NCI-H187 (cell line): Measurements from ENCODE around the gene AANAT.

Experiments used
- DNase-seq, 2 experiments: peaks; one replicate each; lab custom pipeline; 2025; lab: John Stamatoyannopoulos, UW

AANAT gene

DNA sequence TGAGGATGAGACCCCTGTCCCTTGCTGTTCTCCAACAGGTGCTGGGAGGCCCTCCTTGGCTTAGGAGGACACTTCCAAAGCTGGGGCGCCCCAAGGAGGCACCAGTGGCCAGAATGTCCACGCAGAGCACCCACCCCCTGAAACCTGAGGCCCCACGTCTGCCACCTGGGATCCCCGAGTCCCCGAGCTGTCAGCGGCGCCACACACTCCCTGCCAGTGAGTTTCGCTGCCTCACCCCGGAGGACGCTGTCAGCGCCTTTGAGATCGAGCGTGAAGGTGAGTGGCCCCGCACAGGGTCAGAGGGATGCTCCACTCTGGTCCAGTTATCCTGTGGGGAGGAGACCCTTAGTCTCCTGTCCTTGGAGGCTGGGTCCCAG, 1.2 kb downstream of the AANAT start:
- no peak for DNase-seq

GRCh38 chr17:76469076-76469990, 1.9 kb downstream of the AANAT start:
- no peak for DNase-seq

DNA sequence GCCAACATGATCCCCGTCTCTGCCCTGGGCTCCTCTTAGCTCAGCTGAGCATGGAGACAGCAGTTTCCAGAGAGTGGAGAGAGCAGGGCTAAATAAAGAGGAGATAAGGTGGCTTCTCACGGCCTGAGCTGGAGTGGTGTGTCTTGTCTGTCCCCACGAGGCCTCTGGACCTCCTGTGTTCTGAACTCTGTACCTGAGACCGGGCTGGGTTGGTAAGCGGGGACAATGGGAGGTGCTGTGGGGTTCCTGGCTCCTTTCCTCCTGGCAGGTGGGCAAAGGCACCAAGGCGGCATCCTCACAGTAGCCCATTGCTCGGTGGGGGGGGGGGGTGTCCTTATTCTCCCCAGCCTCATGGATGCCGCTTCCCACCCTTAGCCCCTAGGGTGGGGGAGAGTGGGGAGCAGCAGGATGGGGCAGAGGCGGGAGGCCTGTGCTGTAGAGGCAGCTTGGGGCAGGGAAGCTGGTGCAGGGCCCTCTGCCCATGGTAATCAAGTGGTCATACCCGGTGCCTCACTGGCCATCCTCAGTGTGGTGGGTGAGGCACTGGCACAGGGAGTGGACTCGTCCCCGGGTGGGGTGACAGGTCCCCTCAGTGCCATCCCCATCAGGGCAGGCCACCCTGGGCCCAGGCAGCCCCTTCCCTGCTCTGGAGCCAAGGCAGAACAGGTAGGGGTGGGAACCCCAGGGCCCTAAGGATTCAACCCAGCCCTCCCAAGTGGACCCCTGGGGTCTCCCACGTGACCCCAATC, 2.8 kb downstream of the AANAT start:
- no peak for DNase-seq

GRCh38 chr17:76471498-76472257, 4.3 kb downstream of the AANAT start:
- DNase-seq, result no peak

- no peak for DNase-seq
Measured at GRCh38 chr17:76472258-76472645, 4.8 kb downstream of the AANAT start.

- DNase-seq, result no peak
Measured at GRCh38 chr17:76472726-76473125, 5.3 kb downstream of the AANAT start.

- no peak for DNase-seq
Measured at GRCh38 chr17:76473541-76473985, 6.2 kb downstream of the AANAT start.

DNA sequence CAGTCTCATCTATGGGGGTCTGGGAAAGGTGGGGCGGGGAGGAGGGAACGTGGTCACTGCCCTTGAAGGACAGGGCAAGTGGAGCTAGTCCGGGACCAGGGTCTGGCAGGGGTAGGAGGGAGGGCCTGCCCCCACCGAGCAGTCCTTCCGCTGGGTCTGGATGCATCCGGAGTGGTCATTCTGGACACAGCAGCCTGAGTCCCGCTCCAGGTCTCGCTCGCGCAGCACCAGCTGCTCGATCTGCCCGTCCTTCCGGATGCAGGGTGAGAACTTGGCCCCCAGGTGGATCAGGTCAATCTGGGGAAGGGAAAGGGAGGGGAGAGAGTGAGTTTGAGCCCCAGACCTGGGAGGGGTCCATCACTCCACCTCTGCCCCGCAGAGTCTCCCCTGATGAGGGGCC, 6.8 kb downstream of the AANAT start:
- no peak for DNase-seq

DNA sequence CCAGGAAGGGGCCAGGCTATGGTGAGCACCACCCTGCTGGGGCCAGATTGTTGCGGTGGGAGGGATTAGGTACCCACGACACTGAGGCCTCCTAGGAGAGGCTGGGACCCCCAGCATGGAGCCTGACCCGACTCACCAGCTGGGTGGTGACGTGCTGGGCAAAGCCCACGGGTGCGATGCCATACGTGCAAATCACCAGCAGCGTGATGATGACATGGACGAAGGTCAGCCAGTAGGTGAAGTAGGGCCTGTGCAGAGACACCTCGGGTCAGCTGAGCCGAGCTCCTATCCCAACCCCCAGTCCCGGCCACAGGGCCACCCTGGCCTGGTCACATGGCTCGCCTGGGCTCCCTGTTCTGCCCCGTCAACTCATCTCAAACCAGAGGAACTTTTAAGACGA, 7.5 kb downstream of the AANAT start:
- no peak for DNase-seq

GRCh38 chr17:76475302-76475701, 7.9 kb downstream of the AANAT start:
- no peak for DNase-seq

GRCh38 chr17:76476736-76477135, 9.3 kb downstream of the AANAT start:
- DNase-seq, result no peak

- no peak for DNase-seq
Measured at GRCh38 chr17:76477576-76477975, 10.2 kb downstream of the AANAT start.

DNA sequence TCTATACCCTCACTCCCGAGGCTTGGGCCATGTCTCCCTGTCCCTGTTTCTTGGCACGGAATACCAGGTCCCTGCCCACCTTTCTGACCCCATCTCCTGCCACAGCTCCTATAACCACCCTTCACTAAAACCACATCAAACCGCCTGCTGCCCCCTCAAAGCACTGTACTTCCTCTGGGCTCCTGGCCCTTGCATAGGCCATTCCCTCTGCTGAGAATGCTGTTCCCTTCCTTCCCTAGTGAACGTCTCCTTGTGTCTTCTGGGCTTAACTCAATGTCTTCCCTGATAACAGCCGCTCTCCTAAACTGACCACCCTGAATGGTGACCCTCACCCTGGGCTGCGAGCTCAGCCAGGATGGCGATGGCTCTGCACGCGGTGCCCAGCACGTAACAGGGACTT, 10.7 kb downstream of the AANAT start:
- DNase-seq, result no peak

DNA sequence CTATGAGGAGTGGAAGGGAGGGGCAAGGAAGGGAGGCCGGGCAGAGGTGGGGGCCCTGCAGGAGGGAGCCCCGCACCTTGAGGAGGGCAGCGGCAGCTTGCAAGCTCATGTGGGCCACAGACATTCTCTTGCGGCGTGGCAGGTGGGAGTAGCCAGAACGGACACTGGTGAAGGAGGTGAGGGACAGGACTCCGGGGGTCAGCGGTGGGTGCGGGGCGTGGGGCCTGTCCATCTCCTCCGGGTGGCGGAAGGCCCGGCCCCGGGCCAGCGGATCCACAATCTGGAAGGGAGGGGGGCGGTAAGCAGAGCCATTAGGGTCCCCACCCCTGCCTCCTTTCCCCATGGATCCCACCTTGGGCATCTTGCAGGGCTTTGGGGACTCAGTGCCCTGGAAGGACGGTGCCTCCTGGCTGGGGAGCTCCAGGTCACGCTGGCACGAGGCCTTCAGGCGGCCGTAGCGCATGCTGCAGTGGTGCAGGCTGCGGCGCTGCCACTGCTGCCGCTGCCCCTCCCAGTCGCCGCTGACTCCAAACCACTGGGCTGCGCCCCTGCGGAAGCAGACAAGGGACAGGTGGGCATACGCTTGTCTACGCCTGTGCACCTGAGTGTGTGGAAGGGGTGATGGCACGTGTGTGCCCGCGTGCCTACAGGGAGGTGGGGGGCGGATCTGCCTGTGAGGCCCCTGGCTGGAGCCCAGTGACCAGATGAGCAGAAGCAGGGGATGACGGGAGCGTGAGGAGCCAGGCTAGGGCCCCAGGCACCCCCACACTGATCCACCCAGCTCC, 11.5 kb downstream of the AANAT start:
- no peak for DNase-seq

DNA sequence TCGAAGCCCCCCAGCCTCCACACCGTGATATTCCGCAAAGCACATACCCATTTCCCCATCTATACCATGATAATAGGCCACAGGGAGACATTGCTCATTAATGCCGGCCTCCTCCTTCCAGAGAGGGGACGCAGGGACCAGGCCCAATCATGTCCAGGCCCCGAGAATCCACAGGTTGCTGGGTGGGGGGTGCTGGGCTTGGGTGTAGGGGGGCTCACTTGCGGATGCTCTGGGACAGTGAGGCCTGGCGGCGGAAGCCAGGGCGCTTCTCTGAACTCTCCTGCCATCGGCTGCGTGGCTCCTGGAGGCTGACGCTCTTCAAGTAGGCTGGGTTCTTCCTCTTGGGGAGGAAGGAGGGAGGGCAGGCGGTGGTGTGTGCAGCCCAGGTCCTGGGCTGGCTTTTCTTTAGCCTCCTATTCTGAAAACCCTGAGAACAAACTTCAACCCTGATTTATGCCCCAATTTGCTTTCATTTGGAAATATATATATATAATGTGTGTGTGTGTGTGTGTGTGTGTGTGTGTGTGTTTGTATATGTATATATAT, 12.2 kb downstream of the AANAT start:
- no peak for DNase-seq

GRCh38 chr17:76480632-76481031, 13.2 kb downstream of the AANAT start:
- DNase-seq, result no peak

DNA sequence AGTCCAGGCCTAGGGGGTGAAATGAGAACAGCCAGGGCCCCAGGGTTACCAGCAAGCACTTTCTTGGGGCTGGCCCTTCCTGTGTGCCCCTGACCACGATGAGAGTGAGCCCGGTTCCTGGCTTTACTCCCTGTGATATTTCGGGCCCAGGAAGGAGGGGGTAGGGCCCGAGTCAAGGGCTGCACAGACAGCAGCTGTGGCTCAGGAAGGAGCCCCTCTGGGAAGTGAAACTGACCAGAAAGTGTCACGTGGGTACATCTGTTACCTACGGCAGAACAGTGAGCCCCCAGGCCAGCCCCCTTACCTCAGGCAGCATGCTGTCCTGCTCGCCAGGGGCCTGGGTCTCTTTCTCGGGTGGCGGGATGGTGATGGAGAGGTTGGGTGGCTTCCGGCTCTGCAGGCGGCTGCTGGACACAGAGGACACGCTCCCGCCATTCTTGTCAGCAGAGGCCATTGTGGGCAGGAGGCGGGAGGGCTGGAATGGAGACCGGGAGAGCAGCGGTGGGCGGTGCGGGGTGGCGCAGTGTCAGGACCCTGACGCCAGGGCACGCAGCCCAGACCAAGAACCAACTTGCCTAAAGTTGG, 13.8 kb downstream of the AANAT start:
- DNase-seq, result no peak

- no peak for DNase-seq
Measured at GRCh38 chr17:76484228-76484725, 16.9 kb downstream of the AANAT start.

- DNase-seq, result no peak
Measured at GRCh38 chr17:76485569-76485968, 18.2 kb downstream of the AANAT start.

- DNase-seq, result no peak
Measured at GRCh38 chr17:76487451-76488192, 20.2 kb downstream of the AANAT start.
